OCI-M1 (cell line): ENCODE measurements around the gene ETS1.
A peak's percentile ranks its signal among the peaks of the same experiment; 100 is the strongest.

ENCODE experiments used
- DNase-seq: peaks from one replicate; lab custom pipeline; 2025; lab: John Stamatoyannopoulos, UW

ETS1 gene

DNA sequence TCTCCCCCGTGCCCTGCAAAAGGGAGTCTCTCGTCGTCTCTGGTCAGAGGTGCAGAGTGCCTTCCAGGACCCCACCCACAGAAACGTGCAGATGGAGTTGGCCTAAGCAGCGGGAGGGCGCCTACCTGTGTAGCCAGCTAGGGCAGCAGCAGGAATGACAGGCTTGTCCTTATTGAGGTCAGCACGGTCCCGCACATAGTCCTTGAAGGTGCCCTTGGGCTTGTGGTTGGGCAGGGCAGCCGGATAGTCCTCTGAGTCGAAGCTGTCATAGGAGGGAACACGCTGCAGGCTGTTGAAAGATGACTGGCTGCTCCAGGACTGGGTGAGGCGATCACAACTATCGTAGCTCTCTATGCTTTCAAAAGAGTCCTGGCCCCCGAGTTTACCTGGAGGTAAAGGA is 107.3 kb downstream of the ETS1 start:
- DNase-seq = no peak

DNA sequence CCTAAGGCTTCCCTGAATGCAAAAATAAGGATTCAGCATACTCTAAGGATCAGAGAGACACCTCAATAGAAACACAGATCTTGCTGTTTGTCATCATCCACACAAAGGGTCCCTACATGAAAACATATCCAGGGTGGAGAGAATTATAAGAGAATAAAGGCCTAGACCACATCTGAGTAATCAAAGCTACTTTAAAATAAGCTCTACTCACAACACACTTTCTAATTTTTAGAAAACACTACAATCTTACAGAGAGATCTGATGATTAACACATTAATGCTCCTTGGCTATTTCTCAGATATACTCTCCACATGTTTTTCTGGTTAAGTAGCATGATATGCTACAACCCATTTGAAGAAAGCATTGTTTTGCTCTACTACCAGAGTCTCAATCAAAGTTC is 108.2 kb downstream of the ETS1 start:
- no peak for DNase-seq

DNA sequence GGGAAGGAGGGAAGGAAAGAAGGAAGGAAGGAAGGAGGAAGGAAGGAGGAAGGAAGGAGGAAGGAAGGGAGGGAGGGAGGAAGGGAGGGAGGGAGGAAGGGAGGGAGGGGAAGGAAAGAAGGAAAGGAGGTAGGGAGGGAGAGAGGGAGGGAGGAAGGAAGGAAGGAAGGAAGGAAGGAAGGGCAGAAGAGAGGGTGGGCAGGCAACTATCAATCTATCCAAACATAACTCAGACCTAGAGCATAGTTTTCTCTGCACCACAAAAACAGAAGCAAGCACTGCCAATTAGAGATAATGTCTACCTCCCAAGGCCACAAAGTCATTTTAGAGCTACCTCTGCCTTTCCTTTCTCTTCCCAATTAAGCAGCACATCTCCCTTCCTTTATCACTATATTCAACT is 109.1 kb downstream of the ETS1 start:
- no peak for DNase-seq

DNA sequence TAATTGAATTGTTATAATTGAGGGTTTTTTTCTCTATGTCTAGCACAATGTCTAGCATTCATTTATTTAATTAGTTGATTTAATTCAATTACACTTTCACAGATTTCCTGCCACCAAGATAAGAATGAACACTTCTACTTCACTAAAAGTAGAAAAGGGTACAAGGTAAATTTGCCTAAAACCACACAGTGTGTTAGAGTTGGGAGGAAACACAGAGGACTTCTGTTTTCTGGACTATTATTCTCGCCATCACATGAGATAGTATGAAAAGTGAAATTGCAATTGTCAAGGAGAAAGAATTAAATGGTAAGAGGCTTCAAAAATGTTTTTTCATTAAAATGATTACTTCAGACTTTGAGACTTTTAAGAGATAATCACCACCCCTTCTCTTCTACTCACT is 109.5 kb downstream of the ETS1 start:
- DNase-seq = no peak

DNA sequence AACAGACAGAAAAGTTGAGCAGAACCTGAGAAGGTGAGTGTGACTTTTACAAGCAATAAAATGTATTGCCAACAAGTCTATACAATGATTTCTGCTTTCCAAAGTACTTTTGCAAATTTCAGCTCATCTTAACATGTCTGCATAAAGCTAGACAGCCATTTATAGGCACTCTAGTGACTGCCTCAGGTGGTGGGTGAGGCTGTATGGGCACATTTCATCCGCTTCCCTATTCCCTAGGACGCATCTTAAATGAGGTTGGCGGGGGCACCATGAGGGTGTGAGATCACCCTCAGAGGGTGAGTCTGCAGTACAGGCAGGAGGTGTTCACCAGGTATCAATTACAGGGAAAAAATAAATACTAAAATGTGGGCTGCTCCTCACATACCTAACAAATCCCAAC is 110.1 kb downstream of the ETS1 start:
- no peak for DNase-seq

DNA sequence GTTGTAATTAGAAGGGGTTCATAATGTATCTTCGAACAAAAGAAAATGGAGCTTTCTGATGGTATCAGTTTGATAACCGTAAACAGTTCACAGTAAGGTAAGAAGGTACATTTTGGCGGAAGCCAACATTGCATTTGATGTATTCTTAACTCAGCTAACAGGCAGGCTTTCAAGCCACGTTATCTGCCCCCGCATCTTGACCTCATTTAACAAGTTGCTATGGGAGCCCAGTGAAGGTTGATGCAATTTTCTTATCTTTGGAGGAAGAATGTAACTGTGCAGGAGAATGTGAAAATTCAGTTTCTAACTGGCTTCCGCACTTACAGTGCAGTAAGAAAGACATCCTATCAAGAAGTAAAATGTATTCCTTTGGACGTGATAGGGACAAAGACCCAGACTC is 110.6 kb downstream of the ETS1 start:
- peak; percentile 76 for DNase-seq

DNA sequence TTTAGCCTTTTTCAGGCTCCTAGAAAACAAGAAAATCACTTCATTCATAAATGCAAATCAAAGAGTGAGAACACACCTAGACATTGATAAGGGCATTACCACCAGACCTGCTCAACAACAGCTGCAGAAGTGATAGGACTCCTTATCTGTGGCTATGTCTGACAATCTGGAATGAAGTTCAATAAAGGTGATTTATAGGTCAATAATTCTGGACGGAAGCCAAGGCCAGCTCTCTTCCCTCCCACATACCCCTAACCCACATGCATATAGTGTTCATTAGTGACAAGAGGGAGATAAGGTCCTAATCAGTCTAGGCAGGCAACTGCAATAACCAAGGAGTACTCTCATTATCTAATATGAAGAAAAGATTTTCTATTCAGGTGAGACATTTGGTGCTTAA is 111.3 kb downstream of the ETS1 start:
- DNase-seq = peak; percentile 34

DNA sequence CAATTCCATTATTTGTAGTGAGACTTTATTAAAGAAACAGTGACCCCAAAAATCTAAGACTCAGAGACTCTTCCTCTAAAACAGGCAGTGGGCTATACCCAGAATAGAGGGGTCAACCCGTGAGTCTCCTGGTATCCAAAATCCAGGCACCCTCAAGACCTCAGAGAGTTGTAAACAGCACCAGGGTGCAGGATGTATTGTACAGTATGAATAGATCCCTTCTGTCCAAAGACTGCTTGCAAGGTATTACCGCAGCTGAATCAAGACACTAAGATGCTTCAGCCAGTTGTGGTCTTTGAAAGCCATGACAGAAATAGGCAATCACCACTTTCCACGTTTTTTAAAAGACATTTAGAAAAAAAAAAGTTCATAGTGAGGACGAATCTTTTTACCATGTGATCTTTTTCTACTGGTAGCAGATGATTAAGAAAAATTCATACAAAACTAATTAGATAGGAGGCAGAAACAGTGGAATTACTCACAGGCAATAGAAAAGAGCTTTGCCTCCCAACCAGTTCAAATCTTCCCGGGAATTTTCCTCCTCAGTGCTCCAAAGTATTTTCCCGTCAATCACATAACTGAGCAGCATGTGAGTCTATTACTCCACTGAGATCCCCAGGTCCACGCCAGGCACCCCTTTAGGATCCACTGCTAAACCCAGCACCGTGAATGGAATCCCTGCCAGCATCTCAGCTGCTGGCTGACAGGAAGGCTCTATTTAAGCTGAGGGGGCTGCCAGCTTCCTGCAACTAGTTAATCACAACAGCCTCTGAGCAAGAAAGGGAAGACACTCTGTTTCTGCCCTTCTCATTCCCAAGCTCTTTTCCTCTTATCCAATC is 113.1 kb downstream of the ETS1 start:
- DNase-seq = no peak

DNA sequence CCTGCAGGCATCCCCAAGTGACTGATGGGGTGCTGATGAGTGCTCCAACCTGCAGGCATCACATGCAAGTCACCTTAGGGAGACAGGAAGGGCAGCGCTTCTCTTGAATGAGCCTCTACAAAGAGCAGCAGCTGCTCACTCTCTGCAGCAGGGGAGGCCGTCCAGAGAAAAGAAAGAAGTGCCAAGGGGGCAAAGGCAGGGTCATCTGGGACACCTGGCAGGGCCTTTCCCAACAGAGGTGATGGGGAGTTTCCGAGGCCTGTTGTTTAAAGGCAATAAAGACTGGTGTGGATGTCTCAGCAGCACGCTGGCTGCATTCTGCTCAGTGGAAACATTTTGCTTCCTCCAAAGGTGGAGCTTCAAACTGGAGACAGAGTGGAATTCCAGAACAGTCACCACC is 113.7 kb downstream of the ETS1 start:
- no peak for DNase-seq

DNA sequence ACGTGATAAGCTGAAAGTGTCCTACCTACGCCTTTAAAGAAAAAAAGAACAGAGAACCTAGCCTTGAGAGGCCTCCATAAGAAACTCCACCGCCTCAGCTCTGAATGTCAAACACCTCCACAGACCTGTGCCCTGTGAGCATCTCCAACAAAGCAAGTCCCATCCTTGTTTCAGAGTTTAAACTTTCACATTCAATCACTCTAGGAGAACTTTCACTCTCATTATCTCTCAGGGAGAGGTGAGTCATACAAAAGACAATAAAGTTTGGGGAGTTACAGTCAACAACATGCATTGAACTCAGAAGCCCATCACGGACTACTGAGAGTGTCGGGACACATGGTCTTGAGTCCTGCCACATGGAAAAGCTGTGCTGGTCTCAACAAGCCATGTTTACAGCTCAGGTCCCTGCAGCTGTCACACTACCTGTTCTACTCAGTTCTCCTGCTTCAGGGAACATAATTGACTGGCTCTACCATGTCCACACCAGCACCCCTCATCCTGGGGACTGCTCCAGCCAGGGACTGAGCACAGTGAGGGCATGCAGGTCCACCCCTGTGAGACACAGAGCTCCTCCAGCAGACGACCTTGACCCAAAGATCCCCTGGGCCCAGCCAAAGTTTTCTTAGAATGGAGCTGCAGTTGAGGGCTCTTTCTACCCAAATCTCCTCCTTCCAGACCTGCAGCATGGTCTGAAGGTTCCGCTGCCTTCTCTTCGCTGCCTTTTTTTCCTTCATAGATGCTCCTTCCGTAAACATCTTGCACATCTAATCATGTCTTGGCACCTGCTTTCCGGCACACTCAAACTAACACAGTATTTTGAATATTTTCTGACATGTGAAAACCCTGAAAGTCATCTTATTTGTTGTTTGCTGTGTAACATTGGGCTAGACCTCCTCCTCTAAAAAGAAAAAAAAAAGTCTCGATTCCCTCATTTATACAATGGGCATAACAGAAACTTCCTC is 114.9 kb downstream of the ETS1 start:
- DNase-seq = no peak

DNA sequence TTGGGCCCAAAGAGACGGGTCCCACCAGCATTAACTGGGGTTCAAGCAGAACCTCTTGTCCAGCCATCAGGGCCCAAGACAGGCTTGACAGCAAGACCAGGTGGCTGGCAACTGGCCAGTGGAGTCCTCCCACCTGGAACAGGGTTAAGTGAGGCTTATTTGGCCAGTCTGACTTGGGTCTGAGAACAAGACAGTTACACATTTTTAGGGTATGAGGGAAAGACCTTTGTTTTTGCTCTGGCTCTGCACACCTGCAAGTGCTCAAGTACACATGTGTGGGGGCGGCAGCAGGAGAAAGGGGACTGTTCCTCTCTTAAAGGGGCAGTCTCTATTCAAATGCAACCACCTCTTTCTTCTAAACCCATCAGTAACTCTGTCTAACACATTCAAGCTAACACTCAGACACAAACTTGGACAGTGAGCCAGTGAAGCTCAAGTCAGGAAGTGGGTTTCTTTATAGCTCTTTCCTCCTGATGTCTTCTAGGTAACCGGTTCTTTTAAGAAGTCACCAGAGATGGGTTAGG is 116.2 kb downstream of the ETS1 start:
- DNase-seq = no peak

DNA sequence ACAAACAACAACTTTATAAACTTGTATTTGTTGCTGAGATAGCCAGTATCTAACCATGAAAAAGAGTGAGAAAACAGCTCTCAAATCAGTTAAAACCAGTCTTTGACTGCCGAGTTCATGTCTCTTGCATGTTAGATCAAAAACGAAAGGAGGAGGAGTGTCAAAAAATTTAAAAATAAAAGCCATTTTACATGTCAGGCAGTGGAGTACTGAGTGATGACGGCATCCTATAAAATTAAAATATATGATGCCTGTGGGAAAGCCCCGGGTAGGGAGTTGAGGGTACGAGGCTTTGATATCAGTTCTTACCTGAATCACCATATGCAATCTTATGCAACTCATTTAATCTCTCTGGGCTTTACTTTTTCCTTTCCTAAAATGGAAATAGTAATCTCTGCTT is 117.3 kb downstream of the ETS1 start:
- no peak for DNase-seq

DNA sequence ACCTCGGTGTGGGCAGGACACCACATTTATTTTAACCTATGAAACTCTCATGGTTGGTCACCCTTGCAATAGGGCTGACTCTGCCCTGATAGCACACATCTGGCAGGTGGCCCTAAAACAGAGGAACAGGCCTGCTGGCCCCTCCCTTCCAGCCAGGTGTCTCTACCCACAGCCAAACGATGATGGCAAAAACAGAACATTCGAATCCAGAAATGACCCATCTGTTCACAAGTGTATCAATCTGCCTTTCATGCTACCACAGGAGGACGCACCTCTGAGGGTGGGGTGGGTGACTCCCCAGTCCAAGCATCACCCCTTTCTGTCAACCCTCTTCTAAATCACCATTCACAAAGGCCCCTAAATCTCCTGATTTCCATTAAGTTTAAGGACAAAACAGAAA is 118.1 kb downstream of the ETS1 start:
- no peak for DNase-seq

DNA sequence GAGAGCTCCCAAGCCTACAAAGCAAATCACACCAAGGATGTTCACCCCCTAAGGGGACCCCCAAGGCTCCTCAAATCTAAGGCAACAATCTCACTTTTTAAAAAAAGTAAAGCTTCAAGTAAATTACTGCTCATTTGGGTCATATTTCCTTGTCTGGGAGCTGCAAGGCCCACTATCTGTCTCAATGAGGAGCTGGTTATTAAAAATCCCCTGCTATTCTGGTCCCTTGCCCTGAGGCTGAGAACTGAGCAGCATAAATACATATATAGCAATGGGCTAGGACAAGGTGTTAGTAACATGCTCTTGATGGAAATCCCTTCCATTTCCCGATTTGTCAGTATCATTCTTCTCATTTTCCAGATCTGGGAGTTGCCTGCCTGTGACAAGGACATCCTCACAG is 119.2 kb downstream of the ETS1 start:
- no peak for DNase-seq

DNA sequence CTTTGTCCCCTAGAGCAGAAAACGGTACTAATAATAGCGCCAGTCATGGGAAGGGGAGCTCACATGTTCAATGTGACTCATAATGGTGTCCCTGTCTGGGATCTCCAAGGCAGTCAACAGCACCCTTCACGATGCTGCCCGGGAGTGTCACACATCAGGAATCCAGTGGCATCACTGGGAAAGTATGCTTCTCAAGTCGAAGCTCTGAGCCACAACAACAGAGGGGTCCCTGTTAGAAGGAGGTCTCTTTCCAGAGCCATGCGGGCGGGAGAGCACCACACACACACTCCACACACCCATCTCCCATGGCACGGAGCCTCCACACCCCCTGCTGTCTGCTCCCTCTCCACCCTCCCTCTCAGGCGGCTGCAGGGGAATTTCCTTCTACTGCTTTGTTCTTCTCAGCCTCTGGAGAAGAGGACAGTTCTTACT is 119.7 kb downstream of the ETS1 start:
- DNase-seq = no peak

DNA sequence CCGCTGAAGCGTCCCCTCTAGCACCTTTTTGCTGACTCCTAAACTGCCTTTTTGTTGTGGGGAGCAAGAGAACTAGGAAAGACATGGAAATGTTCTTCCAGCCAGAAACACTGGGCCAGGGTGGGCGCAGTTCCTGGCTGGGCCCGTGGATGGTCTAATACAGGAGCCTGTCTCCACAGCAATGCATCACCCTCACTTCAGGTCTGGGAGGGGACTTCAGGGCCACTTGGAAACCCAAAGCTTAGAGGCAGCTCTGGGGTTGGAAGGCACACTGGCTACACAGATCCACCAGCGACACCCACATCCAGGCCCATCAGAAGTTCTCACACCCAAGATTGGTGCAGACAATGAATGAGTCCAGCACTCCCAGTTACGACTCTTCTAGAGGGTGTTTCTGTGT is 120.3 kb downstream of the ETS1 start:
- no peak for DNase-seq

DNA sequence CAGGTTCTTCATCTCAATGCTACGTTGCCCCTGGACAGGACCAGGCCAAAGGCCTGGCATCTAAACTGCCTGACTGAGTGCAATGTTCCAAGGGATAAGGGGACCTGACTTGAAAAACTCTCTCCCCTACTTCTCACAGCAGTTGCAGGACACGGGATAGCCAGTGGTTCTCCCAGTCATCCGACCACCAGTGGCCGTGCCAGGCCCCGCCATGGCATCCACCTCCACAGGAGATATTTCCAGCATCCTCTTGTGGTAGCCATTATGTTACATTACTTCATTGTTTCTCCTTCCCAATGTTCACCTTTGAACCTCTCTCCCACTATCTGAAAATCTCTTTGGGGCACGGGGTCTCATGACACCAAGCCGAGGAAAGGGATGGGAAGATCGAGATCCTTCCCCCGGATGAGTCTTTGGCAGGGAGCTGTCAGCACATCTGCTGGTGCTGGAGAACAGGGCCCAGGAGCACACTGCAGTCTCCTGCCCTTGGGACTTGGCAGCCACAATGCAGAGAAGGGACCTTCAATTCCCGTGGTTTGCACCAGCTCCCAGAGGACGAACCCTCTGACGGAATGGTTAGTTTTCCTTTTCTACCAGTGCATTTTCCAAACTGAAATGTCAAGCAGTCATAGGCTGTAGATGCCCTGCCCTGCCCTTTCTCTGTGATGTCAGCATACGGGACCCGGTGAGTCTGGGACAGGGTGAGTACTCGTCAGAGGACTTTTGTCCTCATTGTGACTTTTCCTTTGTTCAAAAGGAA is 121.2 kb downstream of the ETS1 start:
- DNase-seq = no peak

DNA sequence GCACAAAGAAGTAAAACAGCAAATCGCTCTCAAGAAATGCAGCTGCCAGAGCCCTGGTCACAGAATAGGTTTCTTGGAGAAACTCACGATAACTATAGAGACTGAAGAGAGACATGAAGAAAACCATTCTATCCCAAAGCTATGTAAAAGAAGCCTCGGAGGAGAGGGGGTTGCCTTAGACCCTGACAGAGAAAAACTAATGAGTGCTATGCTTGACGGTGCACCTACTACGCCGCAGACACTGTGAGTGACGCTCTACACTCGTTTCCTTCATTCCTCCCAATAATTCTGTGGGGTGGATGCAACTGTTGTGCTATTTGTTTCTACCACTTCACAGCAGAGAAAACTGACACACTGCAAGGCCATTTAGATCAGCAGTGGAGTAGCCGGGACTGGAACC is 121.8 kb downstream of the ETS1 start:
- no peak for DNase-seq

DNA sequence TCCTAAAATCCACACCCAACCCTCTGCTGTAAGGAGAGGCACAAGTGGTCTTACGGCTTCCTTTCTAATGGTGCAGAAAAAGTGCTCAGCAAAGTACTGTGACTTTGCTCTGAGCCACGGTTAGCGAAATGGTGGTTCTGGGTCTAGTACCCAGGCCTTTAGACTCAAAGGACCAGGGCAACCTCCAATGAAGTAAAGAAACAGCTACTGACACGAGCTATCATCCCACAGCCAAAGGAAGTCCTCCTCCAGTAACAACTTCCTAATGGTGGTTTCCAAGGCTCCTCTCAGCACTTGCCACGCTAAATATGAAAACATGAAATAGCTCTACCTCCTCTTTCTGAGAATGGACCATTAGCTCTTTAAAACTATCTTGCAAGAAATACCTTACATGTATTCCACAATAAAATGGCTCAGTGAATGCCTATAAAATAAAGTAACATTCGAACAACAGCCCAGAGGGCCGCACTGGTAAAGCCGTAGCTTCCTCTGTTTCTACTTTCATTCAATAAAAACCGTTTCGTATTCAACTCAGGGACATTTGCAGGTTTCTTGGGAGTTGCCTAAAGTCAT is 122.4 kb downstream of the ETS1 start:
- DNase-seq = no peak

DNA sequence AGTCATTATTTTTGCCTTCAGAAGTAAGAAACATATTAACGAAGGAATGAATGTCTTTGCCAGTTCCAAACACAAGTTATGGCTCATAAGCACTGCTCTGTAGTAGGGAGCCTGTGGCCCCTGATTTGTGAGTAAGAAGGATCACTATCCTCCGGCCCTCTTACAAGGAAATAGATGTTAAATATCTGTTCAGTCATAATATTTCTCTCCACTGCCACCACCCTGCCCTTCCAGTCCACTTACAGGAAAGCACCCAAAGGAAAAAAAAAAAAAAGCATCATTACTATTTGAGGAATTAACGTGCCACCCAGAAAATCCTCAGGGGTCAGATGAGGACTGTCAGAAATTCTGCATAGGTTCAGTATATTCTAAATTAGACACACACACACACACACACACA is 123.4 kb downstream of the ETS1 start:
- DNase-seq = no peak

DNA sequence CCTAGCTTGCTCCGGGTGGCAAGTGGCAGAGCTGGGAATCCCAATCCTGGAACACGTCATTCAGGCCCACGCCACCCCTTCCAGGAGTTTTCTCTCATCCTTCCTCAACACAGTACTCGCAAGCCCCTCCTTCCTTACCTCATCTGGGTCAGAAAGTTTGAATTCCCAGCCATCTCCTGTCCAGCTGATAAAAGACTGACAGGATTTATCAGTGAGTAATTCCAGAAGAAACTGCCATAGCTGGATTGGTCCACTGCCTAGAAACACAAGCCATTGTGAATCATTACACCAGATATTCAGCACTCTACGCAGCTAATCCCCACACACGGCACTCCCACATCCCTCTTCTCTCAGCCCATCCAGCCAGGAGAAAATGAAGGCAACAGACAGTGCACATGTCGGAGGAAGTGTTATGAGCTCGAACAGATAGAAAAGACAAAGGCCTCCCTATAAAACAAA is 124.0 kb downstream of the ETS1 start:
- DNase-seq = no peak

DNA sequence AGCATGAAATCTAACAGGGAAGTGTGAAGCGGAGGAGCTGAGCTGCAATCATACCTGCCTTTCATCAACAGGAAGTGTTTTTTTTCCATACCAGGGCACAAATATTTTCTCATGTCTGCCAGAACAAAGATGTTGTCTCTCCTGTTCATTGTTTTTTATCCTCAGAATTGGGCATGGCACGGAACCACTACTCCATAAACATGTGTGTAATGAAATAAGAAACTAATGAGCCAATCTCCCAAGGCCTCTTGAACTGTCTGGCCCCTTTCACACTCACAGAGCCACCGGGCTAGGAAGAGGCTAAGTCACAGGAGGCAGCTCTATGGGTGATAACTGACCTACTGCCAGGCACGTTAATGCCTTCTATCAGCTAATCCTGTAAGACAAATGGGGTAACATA is 124.4 kb downstream of the ETS1 start:
- DNase-seq = no peak
